Tibial nerve (tissue), 4 donors: ENCODE results near the gene FBXW5.

Source experiments
- CTCF ChIP-seq, 5 experiments: fragments of 200-600 bp in 3 of 5; fragments of 450-650 bp in 2 of 5; sonication (generic) in 3 of 5; IDR thresholded peaks; one replicate each; pipeline ENCODE4 v1.5.1; 2016 to 2019; ENCODE audit warnings: antibody characterized with exemption in 5 of 5, mild to moderate bottlenecking in 3 of 5, moderate library complexity in 2 of 5
- EP300 ChIP-seq, 2 donors: sonication (generic); formaldehyde crosslinking; IDR thresholded peaks; one replicate each; pipeline ENCODE4 v1.6.1; 2017; ENCODE audit warnings: antibody characterized with exemption in 2 of 2, mild to moderate bottlenecking in 1 of 2
- POLR2A ChIP-seq, 2 donors: fragments of 450-650 bp; IDR thresholded peaks; one replicate each; pipeline ENCODE4 v1.6.1; 2017; ENCODE audit warnings: antibody characterized with exemption in 2 of 2, mild to moderate bottlenecking in 2 of 2, moderate library complexity in 2 of 2

GRCh38 chr9:136940526-136941230 lies 3.9 kb downstream of the FBXW5 start:
- TF ChIP-seq CTCF (IDR thresholded peaks at IDR 0.05) (no peak), POLR2A (IDR thresholded peaks at IDR 0.05) (no peak), EP300 (IDR thresholded peaks at IDR 0.05) (no peak)
